HEK293 (cell line): ENCODE data around the gene HRK.

Experiments
- BCL11B ChIP-seq: fragments of 450-650 bp; formaldehyde crosslinking; IDR thresholded peaks from 2 replicates; pipeline ENCODE4 v1.5.1; 2016; ENCODE audit warnings: low read depth, missing biosample characterization, missing genetic modification characterization
- CTCF ChIP-seq: fragments of 450-650 bp; formaldehyde crosslinking; IDR thresholded peaks from 2 replicates; pipeline ENCODE4 v1.5.1; 2016; ENCODE audit warnings: missing biosample characterization, missing genetic modification characterization
- GLIS1 ChIP-seq: fragments of 450-650 bp; formaldehyde crosslinking; IDR thresholded peaks from 2 replicates; pipeline ENCODE4 v1.5.1; 2016; ENCODE audit warnings: missing biosample characterization, missing genetic modification characterization
- GLIS2 ChIP-seq: fragments of 450-650 bp; formaldehyde crosslinking; IDR thresholded peaks from 2 replicates; pipeline ENCODE4 v1.5.1; 2016; ENCODE audit warnings: missing biosample characterization, missing genetic modification characterization
- RBAK ChIP-seq: fragments of 450-650 bp; formaldehyde crosslinking; IDR thresholded peaks from 2 replicates; pipeline ENCODE4 v1.5.1; 2016; ENCODE audit warnings: missing biosample characterization, missing genetic modification characterization
- SP7 ChIP-seq: fragments of 450-650 bp; formaldehyde crosslinking; IDR thresholded peaks from 2 replicates; pipeline ENCODE4 v1.5.1; 2016; ENCODE audit warnings: missing biosample characterization, missing genetic modification characterization
- TCF7L2 ChIP-seq: IDR thresholded peaks from 2 replicates; pipeline ENCODE4 v1.6.1; 2011; ENCODE audit warnings: low read depth, mild to moderate bottlenecking, inconsistent platforms, low read length, moderate library complexity, borderline replicate concordance
- YY2 ChIP-seq: fragments of 450-650 bp; formaldehyde crosslinking; IDR thresholded peaks from 2 replicates; pipeline ENCODE4 v1.5.1; 2016; ENCODE audit warnings: missing biosample characterization, missing genetic modification characterization
- ZBTB48 ChIP-seq: fragments of 450-650 bp; formaldehyde crosslinking; IDR thresholded peaks from 2 replicates; pipeline ENCODE4 v1.5.1; 2016; ENCODE audit warnings: missing biosample characterization, missing genetic modification characterization
- ZBTB8A ChIP-seq: fragments of 450-650 bp; formaldehyde crosslinking; IDR thresholded peaks from 2 replicates; pipeline ENCODE4 v1.5.1; 2016; ENCODE audit warnings: missing biosample characterization, missing genetic modification characterization
- ZEB2 ChIP-seq: fragments of 450-650 bp; formaldehyde crosslinking; IDR thresholded peaks from 2 replicates; pipeline ENCODE4 v1.5.1; 2016; ENCODE audit warnings: missing biosample characterization, missing genetic modification characterization
- ZNF140 ChIP-seq: fragments of 450-650 bp; formaldehyde crosslinking; IDR thresholded peaks from 2 replicates; pipeline ENCODE4 v1.5.1; 2016; ENCODE audit warnings: missing biosample characterization, missing genetic modification characterization
- ZNF157 ChIP-seq: fragments of 450-650 bp; formaldehyde crosslinking; IDR thresholded peaks from 2 replicates; pipeline ENCODE4 v1.5.1; 2016; ENCODE audit warnings: missing biosample characterization, missing genetic modification characterization
- ZNF184 ChIP-seq: fragments of 450-650 bp; IDR thresholded peaks from 2 replicates; pipeline ENCODE4 v1.5.1; 2018; ENCODE audit warnings: missing biosample characterization, mild to moderate bottlenecking, missing genetic modification characterization
- ZNF221 ChIP-seq: fragments of 450-650 bp; formaldehyde crosslinking; IDR thresholded peaks from 2 replicates; pipeline ENCODE4 v1.5.1; 2017; ENCODE audit warnings: missing biosample characterization, missing genetic modification characterization, borderline replicate concordance
- ZNF248 ChIP-seq: fragments of 450-650 bp; formaldehyde crosslinking; IDR thresholded peaks from 2 replicates; pipeline ENCODE4 v1.5.1; 2017; ENCODE audit warnings: missing biosample characterization, missing genetic modification characterization
- ZNF302 ChIP-seq: fragments of 450-650 bp; formaldehyde crosslinking; IDR thresholded peaks from 2 replicates; pipeline ENCODE4 v1.5.1; 2016; ENCODE audit warnings: missing biosample characterization, missing genetic modification characterization, low read depth
- ZNF366 ChIP-seq: fragments of 450-650 bp; formaldehyde crosslinking; conservative IDR thresholded peaks from 2 replicates; pipeline ENCODE4 v1.5.1; 2016; ENCODE audit warnings: missing biosample characterization, missing genetic modification characterization
- ZNF391 ChIP-seq: fragments of 450-650 bp; formaldehyde crosslinking; IDR thresholded peaks from 2 replicates; pipeline ENCODE4 v1.5.1; 2016; ENCODE audit warnings: low read depth, missing biosample characterization, missing genetic modification characterization, borderline replicate concordance
- ZNF48 ChIP-seq: fragments of 450-650 bp; formaldehyde crosslinking; IDR thresholded peaks from 2 replicates; pipeline ENCODE4 v1.5.1; 2016; ENCODE audit warnings: missing biosample characterization, missing genetic modification characterization
- ZNF488 ChIP-seq: fragments of 450-650 bp; formaldehyde crosslinking; IDR thresholded peaks from 2 replicates; pipeline ENCODE4 v1.5.1; 2016; ENCODE audit warnings: missing biosample characterization, missing genetic modification characterization
- ZNF510 ChIP-seq: fragments of 450-650 bp; formaldehyde crosslinking; IDR thresholded peaks from 2 replicates; pipeline ENCODE4 v1.5.1; 2018; ENCODE audit warnings: mild to moderate bottlenecking, missing genetic modification characterization, missing biosample characterization; ENCODE audit not compliant: insufficient replicate concordance
- ZNF529 ChIP-seq: fragments of 450-650 bp; formaldehyde crosslinking; IDR thresholded peaks from 2 replicates; pipeline ENCODE4 v1.5.1; 2017; ENCODE audit warnings: missing genetic modification characterization, missing biosample characterization; ENCODE audit not compliant: insufficient replicate concordance
- ZNF544 ChIP-seq: fragments of 450-650 bp; formaldehyde crosslinking; IDR thresholded peaks from 2 replicates; pipeline ENCODE4 v1.5.0; 2017; ENCODE audit warnings: missing biosample characterization, missing genetic modification characterization
- ZNF549 ChIP-seq: fragments of 450-650 bp; IDR thresholded peaks from 2 replicates; pipeline ENCODE4 v1.5.1; 2018; ENCODE audit warnings: missing biosample characterization, missing genetic modification characterization, mild to moderate bottlenecking, inconsistent platforms, moderate library complexity
- ZNF596 ChIP-seq: fragments of 450-650 bp; IDR thresholded peaks from 2 replicates; pipeline ENCODE4 v1.5.0; 2018; ENCODE audit warnings: missing biosample characterization, mild to moderate bottlenecking, missing genetic modification characterization, moderate library complexity
- ZNF624 ChIP-seq: fragments of 450-650 bp; formaldehyde crosslinking; IDR thresholded peaks from 2 replicates; pipeline ENCODE4 v1.5.1; 2017; ENCODE audit warnings: missing biosample characterization, missing genetic modification characterization
- ZNF626 ChIP-seq: fragments of 450-650 bp; sonication (Bioruptor Pico); formaldehyde crosslinking; IDR thresholded peaks from 2 replicates; pipeline ENCODE4 v1.5.1; 2018; ENCODE audit warnings: missing biosample characterization, missing genetic modification characterization, inconsistent platforms
- ZNF791 ChIP-seq: fragments of 450-650 bp; formaldehyde crosslinking; IDR thresholded peaks from 2 replicates; pipeline ENCODE4 v1.5.1; 2016; ENCODE audit warnings: missing biosample characterization, missing genetic modification characterization
- ZSCAN16 ChIP-seq: fragments of 450-650 bp; formaldehyde crosslinking; IDR thresholded peaks from 2 replicates; pipeline ENCODE4 v1.5.1; 2016; ENCODE audit warnings: missing biosample characterization, missing genetic modification characterization
- TF ChIP-seq, protein P1 (sequence below): fragments of 450-650 bp; formaldehyde crosslinking; IDR thresholded peaks from 2 replicates; pipeline ENCODE4 v1.5.1; 2016; ENCODE audit warnings: missing biosample characterization, missing genetic modification characterization
- TF ChIP-seq, protein P2 (sequence below): fragments of 450-650 bp; formaldehyde crosslinking; IDR thresholded peaks from 2 replicates; pipeline ENCODE4 v1.5.0; 2017; ENCODE audit warnings: missing biosample characterization, missing genetic modification characterization, borderline replicate concordance
- TF ChIP-seq, protein P3 (sequence below): fragments of 450-650 bp; IDR thresholded peaks from 2 replicates; pipeline ENCODE4 v1.5.1; 2018; ENCODE audit warnings: missing biosample characterization, mild to moderate bottlenecking, missing genetic modification characterization

HRK gene

GRCh38 chr12:116916714-116917114 lies 35.5 kb upstream of the HRK start (continued):
- TF ChIP-seq BCL11B = no peak
- no peak for TF ChIP-seq ZNF529 (tag by site-specific recombination)
- no peak for TF ChIP-seq ZNF596 (tag by site-specific recombination)
- TF ChIP-seq, protein P1, sequence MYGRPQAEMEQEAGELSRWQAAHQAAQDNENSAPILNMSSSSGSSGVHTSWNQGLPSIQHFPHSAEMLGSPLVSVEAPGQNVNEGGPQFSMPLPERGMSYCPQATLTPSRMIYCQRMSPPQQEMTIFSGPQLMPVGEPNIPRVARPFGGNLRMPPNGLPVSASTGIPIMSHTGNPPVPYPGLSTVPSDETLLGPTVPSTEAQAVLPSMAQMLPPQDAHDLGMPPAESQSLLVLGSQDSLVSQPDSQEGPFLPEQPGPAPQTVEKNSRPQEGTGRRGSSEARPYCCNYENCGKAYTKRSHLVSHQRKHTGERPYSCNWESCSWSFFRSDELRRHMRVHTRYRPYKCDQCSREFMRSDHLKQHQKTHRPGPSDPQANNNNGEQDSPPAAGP (tag by site-specific recombination) = peak; percentile 99
- TF ChIP-seq ZNF391 (tag by site-specific recombination) = peak; percentile 90; the same call in 1 of the 2 replicates
- TF ChIP-seq ZNF624 (tag by site-specific recombination) = no peak
- peak; percentile 59 for TF ChIP-seq ZNF157 (tag by site-specific recombination)
- TF ChIP-seq ZNF221 (tag by site-specific recombination) = no peak
- peak; percentile 42; the same call in 1 of the 2 replicates for TF ChIP-seq ZNF544 (tag by site-specific recombination)
- no peak; the same call in 1 of the 2 replicates for TF ChIP-seq CTCF
- TF ChIP-seq ZNF366 = peak; percentile 75
- TF ChIP-seq ZSCAN16 (tag by site-specific recombination) = no peak
- TF ChIP-seq GLIS1 (tag by site-specific recombination) = peak; percentile 61
- no peak for TF ChIP-seq ZNF549 (tag by site-specific recombination)
- TF ChIP-seq ZNF302 (tag by site-specific recombination) = 0 out of 2 replicates have a peak, but pooled peaks have one; percentile 56
- peak; percentile 51 for TF ChIP-seq GLIS2 (tag by site-specific recombination)
- TF ChIP-seq, protein P2, sequence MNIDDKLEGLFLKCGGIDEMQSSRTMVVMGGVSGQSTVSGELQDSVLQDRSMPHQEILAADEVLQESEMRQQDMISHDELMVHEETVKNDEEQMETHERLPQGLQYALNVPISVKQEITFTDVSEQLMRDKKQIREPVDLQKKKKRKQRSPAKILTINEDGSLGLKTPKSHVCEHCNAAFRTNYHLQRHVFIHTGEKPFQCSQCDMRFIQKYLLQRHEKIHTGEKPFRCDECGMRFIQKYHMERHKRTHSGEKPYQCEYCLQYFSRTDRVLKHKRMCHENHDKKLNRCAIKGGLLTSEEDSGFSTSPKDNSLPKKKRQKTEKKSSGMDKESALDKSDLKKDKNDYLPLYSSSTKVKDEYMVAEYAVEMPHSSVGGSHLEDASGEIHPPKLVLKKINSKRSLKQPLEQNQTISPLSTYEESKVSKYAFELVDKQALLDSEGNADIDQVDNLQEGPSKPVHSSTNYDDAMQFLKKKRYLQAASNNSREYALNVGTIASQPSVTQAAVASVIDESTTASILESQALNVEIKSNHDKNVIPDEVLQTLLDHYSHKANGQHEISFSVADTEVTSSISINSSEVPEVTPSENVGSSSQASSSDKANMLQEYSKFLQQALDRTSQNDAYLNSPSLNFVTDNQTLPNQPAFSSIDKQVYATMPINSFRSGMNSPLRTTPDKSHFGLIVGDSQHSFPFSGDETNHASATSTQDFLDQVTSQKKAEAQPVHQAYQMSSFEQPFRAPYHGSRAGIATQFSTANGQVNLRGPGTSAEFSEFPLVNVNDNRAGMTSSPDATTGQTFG (tag by site-specific recombination) = no peak; the same call in none of the 2 replicates
- TF ChIP-seq TCF7L2 = no peak
- no peak for TF ChIP-seq ZNF140 (tag by site-specific recombination)
- peak; percentile 88 for TF ChIP-seq ZBTB8A (tag by site-specific recombination)
- 0 out of 2 replicates have a peak, but pooled peaks have one; percentile 65 for TF ChIP-seq ZNF248 (tag by site-specific recombination)
- TF ChIP-seq ZNF48 (tag by site-specific recombination) = no peak
- TF ChIP-seq SP7 (tag by site-specific recombination) = peak; percentile 99
- TF ChIP-seq ZEB2 = peak; percentile 80
- TF ChIP-seq YY2 (tag by site-specific recombination) = peak; percentile 72; the same call in 1 of the 2 replicates
- TF ChIP-seq ZBTB48 (tag by site-specific recombination) = peak; percentile 99
- 0 out of 2 replicates have a peak, but pooled peaks have one; percentile 45 for TF ChIP-seq ZNF488 (tag by site-specific recombination)
- no peak for TF ChIP-seq ZNF184
- no peak for TF ChIP-seq ZNF510 (tag by site-specific recombination)
- peak; percentile 46; the same call in 1 of the 2 replicates for TF ChIP-seq ZNF791 (tag by site-specific recombination)
- no peak for TF ChIP-seq ZNF626 (tag by site-specific recombination)
- TF ChIP-seq, protein P3, sequence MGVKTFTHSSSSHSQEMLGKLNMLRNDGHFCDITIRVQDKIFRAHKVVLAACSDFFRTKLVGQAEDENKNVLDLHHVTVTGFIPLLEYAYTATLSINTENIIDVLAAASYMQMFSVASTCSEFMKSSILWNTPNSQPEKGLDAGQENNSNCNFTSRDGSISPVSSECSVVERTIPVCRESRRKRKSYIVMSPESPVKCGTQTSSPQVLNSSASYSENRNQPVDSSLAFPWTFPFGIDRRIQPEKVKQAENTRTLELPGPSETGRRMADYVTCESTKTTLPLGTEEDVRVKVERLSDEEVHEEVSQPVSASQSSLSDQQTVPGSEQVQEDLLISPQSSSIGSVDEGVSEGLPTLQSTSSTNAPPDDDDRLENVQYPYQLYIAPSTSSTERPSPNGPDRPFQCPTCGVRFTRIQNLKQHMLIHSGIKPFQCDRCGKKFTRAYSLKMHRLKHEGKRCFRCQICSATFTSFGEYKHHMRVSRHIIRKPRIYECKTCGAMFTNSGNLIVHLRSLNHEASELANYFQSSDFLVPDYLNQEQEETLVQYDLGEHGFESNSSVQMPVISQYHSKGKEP (tag by site-specific recombination) = no peak
- peak; percentile 92 for TF ChIP-seq RBAK (tag by site-specific recombination)
